Femur (tissue), 1 donor: ENCODE results near the gene ARID5A.
A peak's percentile ranks its signal among the peaks of the same experiment; 100 is the strongest.
"Not testable (repeated sequence)": the region's sequence is repeated elsewhere in the genome, so short reads cannot be mapped to it uniquely, and the experiment has no call there.

Experiments used
- DNase-seq: peaks from one replicate; pipeline ENCODE4 v3.0.0-alpha.2; 2017

ARID5A gene

GRCh38 chr2:96536445-96537065, at the start of gene ARID5A:
ARID5A (plus strand) TSS chr2:96536752; CDS start chr2:96536827, 75 bp downstream.
- peak; percentile 95 for DNase-seq

GRCh38 chr2:96489261-96489660, 47.3 kb upstream of the ARID5A start:
- DNase-seq, result no peak

- DNase-seq, result no peak
These were observed 46.9 kb upstream of the ARID5A start for GRCh38 chr2:96489663-96490062.

GRCh38 chr2:96491860-96492497, 44.6 kb upstream of the ARID5A start:
- DNase-seq, result no peak

GRCh38 chr2:96493072-96493471, 43.5 kb upstream of the ARID5A start:
- DNase-seq, result no peak

GRCh38 chr2:96494188-96494587, 42.4 kb upstream of the ARID5A start:
- DNase-seq, result no peak

GRCh38 chr2:96495982-96496629, 40.4 kb upstream of the ARID5A start:
- no peak for DNase-seq

- no peak for DNase-seq
These were observed 38.5 kb upstream of the ARID5A start for GRCh38 chr2:96498021-96498431.

- not testable (repeated sequence) for DNase-seq
These were observed 37.9 kb upstream of the ARID5A start for GRCh38 chr2:96498611-96499010.

- no peak for DNase-seq
These were observed 37.2 kb upstream of the ARID5A start for GRCh38 chr2:96499061-96499960.

GRCh38 chr2:96500385-96501066, 36.0 kb upstream of the ARID5A start:
- DNase-seq, result no peak

GRCh38 chr2:96501471-96501874, 35.1 kb upstream of the ARID5A start:
- DNase-seq, result no peak

- no peak for DNase-seq
These were observed 34.4 kb upstream of the ARID5A start for GRCh38 chr2:96501886-96502810.

GRCh38 chr2:96502891-96503636, 33.5 kb upstream of the ARID5A start:
- no peak for DNase-seq

- DNase-seq, result no peak
These were observed 32.8 kb upstream of the ARID5A start for GRCh38 chr2:96503637-96504243.

- DNase-seq, result no peak
These were observed 31.2 kb upstream of the ARID5A start, which contains the start of gene NEURL3 for GRCh38 chr2:96505231-96505889. NEURL3 (minus strand) TSS chr2:96505357; CDS start chr2:96505286, 71 bp downstream.

GRCh38 chr2:96506016-96506906, 30.3 kb upstream of the ARID5A start:
- no peak for DNase-seq

- no peak for DNase-seq
These were observed 29.7 kb upstream of the ARID5A start for GRCh38 chr2:96506907-96507240.
